D721Med (cell line): ENCODE data around the gene SCN8A.

Experiments used
- DNase-seq: peaks from one replicate; pipeline ENCODE4 v3.0.0; 2011; ENCODE audit warnings: low spot score; ENCODE audit not compliant: insufficient read length
- FAIRE-seq: peaks from 2 replicates; lab custom pipeline; 2011; peaks lifted over from hg19 to GRCh38; lab: Jason Lieb, UNC
- TF ChIP-seq, protein P1 (sequence below): IDR thresholded peaks from 2 replicates; pipeline ENCODE4 v1.5.1; 2012; ENCODE audit warnings: mild to moderate bottlenecking, control low read depth; ENCODE audit not compliant: insufficient read depth; ENCODE audit errors: missing control alignments

SCN8A gene

GRCh38 chr12:51841727-51842126 lies 250.7 kb downstream of the SCN8A start:
- DNase-seq (no peak), FAIRE-seq (no peak)
- TF ChIP-seq, protein P1, sequence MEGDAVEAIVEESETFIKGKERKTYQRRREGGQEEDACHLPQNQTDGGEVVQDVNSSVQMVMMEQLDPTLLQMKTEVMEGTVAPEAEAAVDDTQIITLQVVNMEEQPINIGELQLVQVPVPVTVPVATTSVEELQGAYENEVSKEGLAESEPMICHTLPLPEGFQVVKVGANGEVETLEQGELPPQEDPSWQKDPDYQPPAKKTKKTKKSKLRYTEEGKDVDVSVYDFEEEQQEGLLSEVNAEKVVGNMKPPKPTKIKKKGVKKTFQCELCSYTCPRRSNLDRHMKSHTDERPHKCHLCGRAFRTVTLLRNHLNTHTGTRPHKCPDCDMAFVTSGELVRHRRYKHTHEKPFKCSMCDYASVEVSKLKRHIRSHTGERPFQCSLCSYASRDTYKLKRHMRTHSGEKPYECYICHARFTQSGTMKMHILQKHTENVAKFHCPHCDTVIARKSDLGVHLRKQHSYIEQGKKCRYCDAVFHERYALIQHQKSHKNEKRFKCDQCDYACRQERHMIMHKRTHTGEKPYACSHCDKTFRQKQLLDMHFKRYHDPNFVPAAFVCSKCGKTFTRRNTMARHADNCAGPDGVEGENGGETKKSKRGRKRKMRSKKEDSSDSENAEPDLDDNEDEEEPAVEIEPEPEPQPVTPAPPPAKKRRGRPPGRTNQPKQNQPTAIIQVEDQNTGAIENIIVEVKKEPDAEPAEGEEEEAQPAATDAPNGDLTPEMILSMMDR: no peak

GRCh38 chr12:51844854-51845253 lies 253.8 kb downstream of the SCN8A start:
- DNase-seq (no peak), FAIRE-seq (no peak)
- TF ChIP-seq, protein P1: no peak

DNA sequence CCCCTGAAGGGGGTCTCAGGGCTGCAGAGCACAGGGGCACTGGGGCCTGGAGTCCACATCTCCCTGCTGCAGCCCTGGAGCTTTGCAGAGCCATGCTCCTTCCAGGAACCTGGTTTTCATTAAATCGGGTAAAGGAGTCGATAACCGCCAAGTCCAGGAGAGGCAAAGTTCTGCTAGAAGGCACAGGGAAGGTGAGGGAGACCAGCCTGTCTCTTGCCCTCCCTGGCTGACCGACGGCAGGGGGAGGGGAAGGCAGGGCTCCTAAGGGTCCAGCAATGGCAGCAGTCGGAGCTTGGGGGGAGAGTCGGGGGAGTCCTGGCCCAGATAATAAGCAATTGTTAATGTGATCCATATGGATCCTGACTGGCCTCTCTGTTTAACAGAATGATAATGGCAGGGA lies 254.4 kb downstream of the SCN8A start:
- DNase-seq: no peak
- FAIRE-seq: no peak
- TF ChIP-seq, protein P1: no peak

DNA sequence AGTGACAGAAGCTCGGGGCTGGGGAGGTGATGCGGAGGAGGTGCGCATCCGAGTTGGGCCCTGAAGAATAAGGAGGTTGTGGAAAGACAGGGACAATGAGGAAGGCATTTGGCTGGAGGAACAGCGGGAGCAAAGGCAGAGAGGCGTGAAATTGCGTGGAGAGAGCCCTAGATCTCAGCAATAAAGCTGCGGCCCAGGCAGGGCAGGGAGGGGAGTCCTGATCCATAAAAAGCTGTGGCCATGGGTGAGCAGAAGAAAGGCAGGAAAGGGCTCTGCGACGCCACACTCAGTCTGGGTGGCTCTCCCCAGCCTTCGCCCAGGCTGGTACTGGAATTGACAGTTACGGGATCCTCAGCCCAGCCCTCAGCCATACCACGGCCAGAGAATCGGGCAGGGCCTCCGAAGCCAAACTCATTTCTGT lies 255.2 kb downstream of the SCN8A start:
- TF ChIP-seq, protein P1: no peak
- no peak for DNase-seq
- FAIRE-seq: no peak

GRCh38 chr12:51846911-51847642 lies 256.0 kb downstream of the SCN8A start:
- TF ChIP-seq, protein P1: no peak
- DNase-seq: peak; percentile 94
- no peak for FAIRE-seq

- FAIRE-seq: no peak
- TF ChIP-seq, protein P1: no peak
- no peak for DNase-seq
Observed at GRCh38 chr12:51847643-51848325, 256.8 kb downstream of the SCN8A start.

- FAIRE-seq (no peak), DNase-seq (no peak)
- TF ChIP-seq, protein P1: no peak
Observed at GRCh38 chr12:51848326-51848727, 257.3 kb downstream of the SCN8A start, which contains the start of gene FIGNL2. FIGNL2 (minus strand) TSS chr12:51848718; CDS start chr12:51822413, 26,305 bp downstream.
